Uterus (tissue), 2 donors: ENCODE data around the gene PTPN14.

Experiments used
- POLR2A ChIP-seq, 2 donors: fragments of 450-650 bp; IDR thresholded peaks; one replicate each; pipeline ENCODE4 v1.6.1; 2016; ENCODE audit warnings: antibody characterized with exemption in 2 of 2, mild to moderate bottlenecking in 1 of 2, moderate library complexity in 1 of 2
- TF ChIP-seq, protein P1 (sequence below), 4 experiments: fragments of 200-600 bp in 2 of 4; fragments of 450-650 bp in 2 of 4; sonication (generic) in 2 of 4; IDR thresholded peaks; one replicate each; pipeline ENCODE4 v1.5.1; 2016 to 2019; ENCODE audit warnings: antibody characterized with exemption in 4 of 4, mild to moderate bottlenecking in 2 of 4, moderate library complexity in 1 of 4

DNA sequence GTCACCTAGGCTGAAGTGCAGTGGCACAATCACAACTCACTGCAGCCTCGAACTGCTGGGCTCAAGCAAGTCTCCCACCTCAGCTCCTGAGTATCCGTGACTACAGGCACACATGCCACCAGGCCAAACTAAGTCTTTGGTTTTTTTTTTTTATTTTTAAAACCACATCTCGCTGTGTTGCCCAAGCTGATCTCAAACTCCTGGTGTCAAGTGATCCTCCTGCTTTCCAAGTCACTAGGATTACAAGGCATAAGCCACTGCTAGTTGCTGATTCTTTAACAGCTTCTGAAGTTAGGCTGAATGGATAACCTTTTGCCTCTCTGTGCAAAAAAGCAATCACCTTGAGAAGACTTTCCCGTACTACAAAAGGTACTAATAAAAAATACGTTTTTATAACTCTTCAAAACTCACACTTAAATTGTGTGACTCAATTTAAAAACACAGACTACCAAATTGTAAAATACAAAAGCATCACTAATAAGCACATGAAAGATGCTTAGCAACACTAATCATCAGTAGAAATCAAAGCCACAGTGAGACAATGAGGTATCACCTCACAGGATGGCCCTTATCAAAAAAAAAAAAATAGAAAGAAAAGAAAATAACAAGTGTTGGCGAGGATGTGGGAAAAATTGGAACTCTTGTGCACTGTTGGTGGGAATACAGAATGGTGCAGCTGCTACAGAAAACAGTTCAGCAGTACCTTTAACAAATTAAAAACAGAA lies 40.3 kb downstream of the PTPN14 start:
- TF ChIP-seq POLR2A (IDR thresholded peaks at IDR 0.05), result no peak
- TF ChIP-seq, protein P1, sequence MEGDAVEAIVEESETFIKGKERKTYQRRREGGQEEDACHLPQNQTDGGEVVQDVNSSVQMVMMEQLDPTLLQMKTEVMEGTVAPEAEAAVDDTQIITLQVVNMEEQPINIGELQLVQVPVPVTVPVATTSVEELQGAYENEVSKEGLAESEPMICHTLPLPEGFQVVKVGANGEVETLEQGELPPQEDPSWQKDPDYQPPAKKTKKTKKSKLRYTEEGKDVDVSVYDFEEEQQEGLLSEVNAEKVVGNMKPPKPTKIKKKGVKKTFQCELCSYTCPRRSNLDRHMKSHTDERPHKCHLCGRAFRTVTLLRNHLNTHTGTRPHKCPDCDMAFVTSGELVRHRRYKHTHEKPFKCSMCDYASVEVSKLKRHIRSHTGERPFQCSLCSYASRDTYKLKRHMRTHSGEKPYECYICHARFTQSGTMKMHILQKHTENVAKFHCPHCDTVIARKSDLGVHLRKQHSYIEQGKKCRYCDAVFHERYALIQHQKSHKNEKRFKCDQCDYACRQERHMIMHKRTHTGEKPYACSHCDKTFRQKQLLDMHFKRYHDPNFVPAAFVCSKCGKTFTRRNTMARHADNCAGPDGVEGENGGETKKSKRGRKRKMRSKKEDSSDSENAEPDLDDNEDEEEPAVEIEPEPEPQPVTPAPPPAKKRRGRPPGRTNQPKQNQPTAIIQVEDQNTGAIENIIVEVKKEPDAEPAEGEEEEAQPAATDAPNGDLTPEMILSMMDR (IDR thresholded peaks at IDR 0.05), result no peak
